HL-60 (cell line): ENCODE results near the gene KATNB1.

Experiments
- DNase-seq, 2 experiments: peaks; one replicate each; pipeline ENCODE4 v3.0.0-alpha.2; 2010 to 2020; ENCODE audit warnings: low read depth in 1 of 2, low spot score in 1 of 2
- H3K27ac ChIP-seq: fragments of 250-450 bp; sonication (Bioruptor Pico); replicated peaks from 2 replicates; pipeline ENCODE4 v1.5.1; 2020; ENCODE audit warnings: mild to moderate bottlenecking, moderate library complexity
- H3K27me3 ChIP-seq: fragments of 250-450 bp; sonication (Bioruptor Pico); 2 replicates; pipeline ENCODE4 v1.5.1; 2021; ENCODE audit warnings: mild to moderate bottlenecking, moderate library complexity; ENCODE audit not compliant: insufficient read depth, poor library complexity, severe bottlenecking
- H3K4me3 ChIP-seq: replicated peaks from 2 replicates; pipeline ENCODE4 v1.5.1; 2011; ENCODE audit warnings: mild to moderate bottlenecking, control low read depth, low read length; ENCODE audit not compliant: insufficient read depth
- CTCF ChIP-seq: IDR thresholded peaks from one replicate; pipeline ENCODE4 v1.5.1; 2011; ENCODE audit warnings: low read length, control low read depth, inconsistent platforms; ENCODE audit not compliant: insufficient read depth
- GABPA ChIP-seq: IDR thresholded peaks from 2 replicates; pipeline ENCODE4 v1.6.1; 2012; ENCODE audit warnings: low read depth
- POLR2AphosphoS5 ChIP-seq: IDR thresholded peaks from 2 replicates; pipeline ENCODE4 v1.6.1; 2012; ENCODE audit warnings: low read depth
- REST ChIP-seq: IDR thresholded peaks from 2 replicates; pipeline ENCODE4 v1.6.1; 2012; ENCODE audit warnings: low read depth; ENCODE audit not compliant: insufficient replicate concordance
- SPI1 ChIP-seq: IDR thresholded peaks from 2 replicates; pipeline ENCODE4 v1.6.1; 2012; ENCODE audit warnings: low read depth, mild to moderate bottlenecking, borderline replicate concordance

Gene KATNB1

GRCh38 chr16:57769541-57770145, 34.1 kb downstream of the KATNB1 start:
- no peaks in the 10 kb centered on the region for H3K27me3 ChIP-seq
- TF ChIP-seq CTCF (no peak), SPI1 (no peak), REST (no peak), POLR2AphosphoS5 (no peak), GABPA (no peak)
- no peak overlapping the region for H3K27ac ChIP-seq
- H3K4me3 ChIP-seq = no peak overlapping the region
- no peak for DNase-seq

GRCh38 chr16:57770361-57770760, 34.8 kb downstream of the KATNB1 start:
- Histone ChIP-seq H3K27me3 (no peaks in the 10 kb centered on the region), H3K27ac (no peak overlapping the region), H3K4me3 (no peak overlapping the region)
- TF ChIP-seq REST (no peak), SPI1 (no peak), POLR2AphosphoS5 (no peak), GABPA (no peak)
- DNase-seq = no peak

GRCh38 chr16:57771141-57771785, 35.7 kb downstream of the KATNB1 start:
- TF ChIP-seq SPI1 (no peak), POLR2AphosphoS5 (no peak), REST (no peak), GABPA (no peak), CTCF (no peak)
- DNase-seq = no peak
- Histone ChIP-seq H3K27me3 (no peaks in the 10 kb centered on the region), H3K4me3 (no peak overlapping the region), H3K27ac (no peak overlapping the region)
